CD4-positive, CD25-positive, alpha-beta regulatory T cell (primary cell): Measurements from ENCODE around the gene GPS1. TPM values are rescaled to one million over a fixed set of nuclear protein-coding genes. Genes with fewer than 3 reads are reported as not detected.

Source experiments
- ATAC-seq, 2 donors: fragments of 150-1000 bp; cut with Tn5 transposase; one replicate each; pipeline ENCODE4 v1.10.0; 2021; ENCODE audit warnings: low read depth in 2 of 2, moderate number of reproducible peaks in 2 of 2, moderate library complexity in 1 of 2
- DNase-seq, 3 donors: peaks; one replicate each; pipeline versions ENCODE4 v3.0.0 to v3.0.0-alpha.2; 2012 to 2022; ENCODE audit warnings: mixed read lengths in 1 of 3
- H3K27ac ChIP-seq: one replicate; pipeline ENCODE4 v1.7.0; 2013; ENCODE audit warnings: mild to moderate bottlenecking, low read length; ENCODE audit not compliant: insufficient read depth, poor library complexity, severe bottlenecking
- H3K27me3 ChIP-seq: one replicate; pipeline ENCODE4 v1.7.0; 2013; ENCODE audit warnings: low read length; ENCODE audit not compliant: control insufficient read depth, insufficient read depth
- H3K36me3 ChIP-seq: one replicate; pipeline ENCODE4 v1.7.0; 2013; ENCODE audit warnings: mild to moderate bottlenecking, low read length, moderate library complexity; ENCODE audit not compliant: control insufficient read depth, insufficient read depth
- H3K4me1 ChIP-seq: 2 replicates; pipeline ENCODE4 v1.7.0; 2013; ENCODE audit warnings: mild to moderate bottlenecking, low read length; ENCODE audit not compliant: insufficient read depth, control insufficient read depth, poor library complexity, severe bottlenecking
- H3K4me3 ChIP-seq: one replicate; pipeline ENCODE4 v1.7.0; 2013; ENCODE audit warnings: low read depth, mild to moderate bottlenecking, low read length, moderate library complexity
- H3K9me3 ChIP-seq, 2 experiments: 1 replicate in 1 of 2; 2 replicates in 1 of 2; pipeline ENCODE4 v1.7.0; 2013; ENCODE audit warnings: low read length in 2 of 2, mild to moderate bottlenecking in 1 of 2, moderate library complexity in 1 of 2; ENCODE audit not compliant: control insufficient read depth in 2 of 2
- H3K27ac Mint-ChIP-seq, 3 donors: one replicate each; pipeline ENCODE4 v1.8.0; 2020 to 2022; ENCODE audit warnings: mild to moderate bottlenecking in 3 of 3, mixed read lengths in 3 of 3, moderate library complexity in 2 of 3
- H3K27me3 Mint-ChIP-seq: one replicate; pipeline ENCODE4 v1.8.0; 2022; ENCODE audit warnings: mild to moderate bottlenecking, mixed read lengths
- H3K36me3 Mint-ChIP-seq: one replicate; pipeline ENCODE4 v1.8.0; 2020; ENCODE audit warnings: mixed read lengths
- H3K4me1 Mint-ChIP-seq, 4 donors: one replicate each; pipeline ENCODE4 v1.8.0; 2020 to 2022; ENCODE audit warnings: mixed read lengths in 4 of 4, mild to moderate bottlenecking in 1 of 4
- H3K4me3 Mint-ChIP-seq, 4 donors: one replicate each; pipeline ENCODE4 v1.8.0; 2020 to 2022; ENCODE audit warnings: mild to moderate bottlenecking in 4 of 4, mixed read lengths in 4 of 4, moderate library complexity in 3 of 4
- H3K9me3 Mint-ChIP-seq, 7 donors: one replicate each; pipeline ENCODE4 v1.8.0; 2020 to 2022; ENCODE audit warnings: mixed read lengths in 7 of 7, mild to moderate bottlenecking in 3 of 7, moderate library complexity in 2 of 7
- polyA plus RNA-seq, 4 donors: library from polyadenylated mRNA; unstranded; fragments of 300-500 nt; fragmentation: Illumina TruSeq; gene quantifications; one replicate each; pipeline ENCODE4 v1.2.3, GENCODE V29; 2021
- total RNA-seq: library from RNA; stranded (reverse); gene quantifications from one replicate; pipeline ENCODE4 v1.2.3, GENCODE V29; 2022

The GPS1 gene
- total and polyA plus RNA-seq, 5 donors from 2014 or later: 87.5 to 170 (median 153) TPM

GRCh38 chr17:82101767-82102679 is 50.3 kb downstream of the GPS1 start:
- Mint-ChIP-seq H3K4me1 (peaks cover 0 to 37% (median 8%) of the 10 kb centered on the region in 4 donors), H3K9me3 (no peaks in the 10 kb centered on the region), H3K27ac (peak overlapping the region in 2 of 3 donors; percentile 52 to 84), H3K4me3 (peak overlapping the region in 3 of 4 donors; percentile 38 to 89 (median 58)), H3K27me3 (no peaks in the 10 kb centered on the region), H3K36me3 (no peaks in the 10 kb centered on the region)
- no peaks in the 10 kb centered on the region for H3K9me3 ChIP-seq
- no peak for DNase-seq
- no peak for ATAC-seq
- no peak overlapping the region for H3K27ac ChIP-seq
- peaks cover 35% of the 10 kb centered on the region for H3K4me1 ChIP-seq
- no peaks in the 10 kb centered on the region for H3K36me3 ChIP-seq
- H3K27me3 ChIP-seq: no peaks in the 10 kb centered on the region
- H3K4me3 ChIP-seq: no peak overlapping the region

- Mint-ChIP-seq H3K4me3 (peak overlapping the region in 1 of 4 donors; percentile 9), H3K27me3 (no peaks in the 10 kb centered on the region), H3K27ac (peak overlapping the region in 1 of 3 donors; percentile 84), H3K9me3 (no peaks in the 10 kb centered on the region), H3K4me1 (peaks cover 0 to 50% (median 8%) of the 10 kb centered on the region in 4 donors), H3K36me3 (no peaks in the 10 kb centered on the region)
- ATAC-seq (no peak), DNase-seq (no peak)
- H3K27me3 ChIP-seq: no peaks in the 10 kb centered on the region
- H3K36me3 ChIP-seq: no peaks in the 10 kb centered on the region
- H3K4me3 ChIP-seq: no peak overlapping the region
- H3K4me1 ChIP-seq: peaks cover 39% of the 10 kb centered on the region
- H3K9me3 ChIP-seq: no peaks in the 10 kb centered on the region
- H3K27ac ChIP-seq: no peak overlapping the region
Observed at GRCh38 chr17:82103553-82104451, 52.1 kb downstream of the GPS1 start.

GRCh38 chr17:82104797-82105416 is 53.2 kb downstream of the GPS1 start:
- H3K4me3 Mint-ChIP-seq: peak overlapping the region; percentile 29 to 91 (median 45)
- no peaks in the 10 kb centered on the region for H3K27me3 Mint-ChIP-seq
- no peak for ATAC-seq

GRCh38 chr17:82105417-82105881 is 53.8 kb downstream of the GPS1 start:
- Mint-ChIP-seq H3K4me3 (peak overlapping the region; percentile 29 to 91 (median 70)), H3K27me3 (no peaks in the 10 kb centered on the region), H3K9me3 (no peaks in the 10 kb centered on the region), H3K36me3 (no peaks in the 10 kb centered on the region), H3K4me1 (peaks cover 0 to 45% (median 6%) of the 10 kb centered on the region in 4 donors), H3K27ac (peak overlapping the region; percentile 87 to 98 (median 98))
- no peaks in the 10 kb centered on the region for H3K27me3 ChIP-seq
- peaks cover 30% of the 10 kb centered on the region for H3K4me1 ChIP-seq
- H3K9me3 ChIP-seq: no peaks in the 10 kb centered on the region
- H3K36me3 ChIP-seq: no peaks in the 10 kb centered on the region
- DNase-seq: no peak
- H3K27ac ChIP-seq: peak overlapping the region; percentile 81
- H3K4me3 ChIP-seq: peak overlapping the region; percentile 75
- ATAC-seq: no peak

More at GRCh38 chr17:82104797-82105416, 53.2 kb downstream of the GPS1 start:
- Mint-ChIP-seq H3K4me1 (peaks cover 0 to 44% (median 7%) of the 10 kb centered on the region in 4 donors), H3K27ac (peak overlapping the region in 2 of 3 donors; percentile 87 to 98), H3K36me3 (no peaks in the 10 kb centered on the region), H3K9me3 (no peaks in the 10 kb centered on the region)
- Histone ChIP-seq H3K4me1 (peaks cover 30% of the 10 kb centered on the region), H3K27me3 (no peaks in the 10 kb centered on the region), H3K9me3 (no peaks in the 10 kb centered on the region), H3K4me3 (no peak overlapping the region), H3K27ac (peak overlapping the region; percentile 21), H3K36me3 (no peaks in the 10 kb centered on the region)
- DNase-seq: no peak

GRCh38 chr17:82105882-82106687 is 54.4 kb downstream of the GPS1 start:
- H3K9me3 Mint-ChIP-seq: no peaks in the 10 kb centered on the region
- no peaks in the 10 kb centered on the region for H3K9me3 ChIP-seq
- H3K4me1 Mint-ChIP-seq: peaks cover 0 to 45% (median 8%) of the 10 kb centered on the region in 4 donors
- H3K27ac ChIP-seq: peak overlapping the region; percentile 81
- no peaks in the 10 kb centered on the region for H3K36me3 Mint-ChIP-seq
- H3K4me3 Mint-ChIP-seq: peak overlapping the region; percentile 88 to 95 (median 92)
- no peaks in the 10 kb centered on the region for H3K27me3 Mint-ChIP-seq
- peak overlapping the region; percentile 98 for H3K27ac Mint-ChIP-seq
- peak; percentile 45 to 86 (median 56) for DNase-seq
- H3K4me3 ChIP-seq: peak overlapping the region; percentile 75
- H3K36me3 ChIP-seq: no peaks in the 10 kb centered on the region
- peak; percentile 75 to 85 for ATAC-seq
- H3K27me3 ChIP-seq: no peaks in the 10 kb centered on the region
- peaks cover 30% of the 10 kb centered on the region for H3K4me1 ChIP-seq

- ATAC-seq: no peak
- Mint-ChIP-seq H3K4me1 (peaks cover 0 to 44% (median 8%) of the 10 kb centered on the region in 4 donors), H3K27ac (peak overlapping the region; percentile 98), H3K36me3 (no peaks in the 10 kb centered on the region), H3K9me3 (no peaks in the 10 kb centered on the region), H3K4me3 (peak overlapping the region; percentile 88 to 95 (median 92)), H3K27me3 (no peaks in the 10 kb centered on the region)
- Histone ChIP-seq H3K36me3 (no peaks in the 10 kb centered on the region), H3K4me3 (peak overlapping the region; percentile 75), H3K27me3 (no peaks in the 10 kb centered on the region), H3K4me1 (peaks cover 30% of the 10 kb centered on the region), H3K9me3 (no peaks in the 10 kb centered on the region), H3K27ac (peak overlapping the region; percentile 81)
- no peak for DNase-seq
Observed at GRCh38 chr17:82106688-82107305, 55.1 kb downstream of the GPS1 start.
